Measurements from ENCODE around the gene DYNC2H1.

- TF ChIP-seq CTCF (conservative IDR thresholded peaks at IDR 0.05; ENCODE audit: low read depth, low read length), result no peak
- no peak for TF ChIP-seq EZH2 (IDR thresholded peaks at IDR 0.05; ENCODE audit: low read length, unreplicated experiment)
- no peak for TF ChIP-seq EZH2phosphoT487 (IDR thresholded peaks at IDR 0.05; ENCODE audit: borderline replicate concordance, low read length)
Measured at GRCh38 chr11:103471546-103471945, 362.3 kb downstream of the DYNC2H1 start.

Measured in PC-3 (cell line).